ENCODE measurements around the gene TFF2.

TFF2 gene

DNA sequence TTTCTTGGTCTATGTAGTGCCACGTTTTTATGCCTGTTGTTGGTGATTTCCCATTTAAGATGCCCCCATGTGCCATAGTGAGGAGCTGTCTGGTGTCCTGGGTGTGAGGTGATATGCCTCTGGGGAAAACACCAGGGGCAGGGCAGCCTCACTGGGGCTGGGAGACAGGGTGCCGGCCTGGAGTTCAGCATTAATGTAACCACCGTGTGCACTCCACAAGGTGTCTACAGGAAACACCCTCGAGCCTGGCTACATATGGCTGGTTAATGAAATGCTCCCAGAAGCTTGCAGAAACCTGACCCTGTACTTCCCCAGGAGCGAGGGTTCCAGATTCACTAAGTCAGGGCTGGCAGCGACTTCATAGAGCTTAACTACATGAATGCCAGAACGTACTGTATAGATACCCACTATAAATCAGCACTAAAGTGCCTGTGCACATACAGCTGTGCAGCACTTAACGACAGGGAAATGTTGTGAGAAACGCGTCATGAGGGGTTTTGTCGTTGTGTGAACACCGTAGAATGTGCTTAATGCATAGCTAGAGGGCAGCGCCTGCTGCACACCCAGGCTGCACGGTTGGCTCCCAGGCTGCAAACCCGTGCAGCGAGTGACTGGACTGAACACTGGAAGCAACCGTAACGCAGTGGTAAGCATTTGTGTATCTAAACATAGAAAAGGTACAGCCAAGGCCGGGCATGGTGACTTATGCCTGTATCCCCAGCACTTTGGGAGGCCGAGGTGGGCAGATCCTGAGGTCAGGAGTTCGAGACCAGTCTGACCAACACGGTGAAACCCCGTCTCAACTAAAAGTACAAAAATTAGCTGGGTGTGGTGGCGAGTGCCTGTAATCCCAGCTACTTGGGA, 10.4 kb downstream of the TFF2 start:
- Histone ChIP-seq H3K27ac (ENCODE audit: low read length) (no peak overlapping the region), H3K36me3 (ENCODE audit: insufficient read depth, low read depth, low read length) (no peaks in the 10 kb centered on the region), H3K9ac (ENCODE audit: low read depth, low read length) (no peak overlapping the region), H3K4me3 (ENCODE audit: low read length) (no peak overlapping the region), H3K27me3 (ENCODE audit: insufficient read depth, low read length) (no peaks in the 10 kb centered on the region), H3K9me3 (ENCODE audit: insufficient read depth, low read depth, low read length) (no peaks in the 10 kb centered on the region), H3K4me1 (ENCODE audit: insufficient read depth, low read length) (peaks cover 16% of the 10 kb centered on the region; the same call in 1 of the 2 replicates)

DNA sequence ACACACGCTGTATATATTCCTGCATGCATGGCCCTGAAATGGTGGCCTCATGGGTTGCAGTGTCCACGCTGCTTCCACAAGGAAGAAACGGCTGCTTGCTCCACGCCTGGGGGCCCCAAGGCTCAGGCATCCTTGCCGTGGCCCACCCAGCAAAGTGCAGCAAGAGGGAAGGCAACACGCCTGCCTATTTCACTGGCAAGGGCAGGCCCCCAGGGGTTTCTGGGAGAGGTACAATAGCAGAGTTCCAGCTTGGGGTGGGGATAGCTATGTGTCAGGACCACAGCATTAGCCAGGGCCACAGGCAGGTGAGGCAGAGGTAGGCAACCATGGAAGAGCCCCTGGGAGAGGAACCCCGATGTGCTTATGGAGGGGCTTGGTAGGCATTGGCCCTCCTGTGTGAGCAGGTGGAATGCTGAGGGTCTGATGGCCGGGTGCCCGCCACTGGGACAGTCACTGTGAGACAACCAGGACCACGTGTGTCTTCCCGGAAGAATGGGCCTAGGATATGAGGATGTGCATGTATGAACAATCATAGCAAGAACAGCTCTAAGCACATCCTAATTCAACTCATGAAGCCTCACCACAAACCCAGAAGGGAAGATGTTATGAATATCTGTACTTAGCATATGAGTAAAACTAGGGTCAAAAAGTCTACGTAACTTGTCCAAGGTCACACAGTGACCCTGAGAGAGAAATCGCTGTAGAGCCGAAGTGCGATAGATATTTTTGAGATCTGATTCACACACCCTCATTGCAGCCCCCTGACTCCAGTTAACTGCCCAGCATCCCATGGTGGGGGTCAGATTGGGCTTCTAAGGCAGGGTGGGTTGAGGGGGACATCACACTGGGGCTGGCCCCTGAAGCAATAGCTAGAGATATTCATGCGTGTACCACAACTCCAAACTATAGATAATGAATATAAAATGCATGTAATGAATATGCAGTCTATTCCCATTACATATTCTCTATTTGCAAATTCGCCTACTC, 11.8 kb downstream of the TFF2 start:
- Histone ChIP-seq H3K4me3 (ENCODE audit: low read length) (no peak overlapping the region), H3K9ac (ENCODE audit: low read depth, low read length) (no peak overlapping the region), H3K27me3 (ENCODE audit: insufficient read depth, low read length) (no peaks in the 10 kb centered on the region)

DNA sequence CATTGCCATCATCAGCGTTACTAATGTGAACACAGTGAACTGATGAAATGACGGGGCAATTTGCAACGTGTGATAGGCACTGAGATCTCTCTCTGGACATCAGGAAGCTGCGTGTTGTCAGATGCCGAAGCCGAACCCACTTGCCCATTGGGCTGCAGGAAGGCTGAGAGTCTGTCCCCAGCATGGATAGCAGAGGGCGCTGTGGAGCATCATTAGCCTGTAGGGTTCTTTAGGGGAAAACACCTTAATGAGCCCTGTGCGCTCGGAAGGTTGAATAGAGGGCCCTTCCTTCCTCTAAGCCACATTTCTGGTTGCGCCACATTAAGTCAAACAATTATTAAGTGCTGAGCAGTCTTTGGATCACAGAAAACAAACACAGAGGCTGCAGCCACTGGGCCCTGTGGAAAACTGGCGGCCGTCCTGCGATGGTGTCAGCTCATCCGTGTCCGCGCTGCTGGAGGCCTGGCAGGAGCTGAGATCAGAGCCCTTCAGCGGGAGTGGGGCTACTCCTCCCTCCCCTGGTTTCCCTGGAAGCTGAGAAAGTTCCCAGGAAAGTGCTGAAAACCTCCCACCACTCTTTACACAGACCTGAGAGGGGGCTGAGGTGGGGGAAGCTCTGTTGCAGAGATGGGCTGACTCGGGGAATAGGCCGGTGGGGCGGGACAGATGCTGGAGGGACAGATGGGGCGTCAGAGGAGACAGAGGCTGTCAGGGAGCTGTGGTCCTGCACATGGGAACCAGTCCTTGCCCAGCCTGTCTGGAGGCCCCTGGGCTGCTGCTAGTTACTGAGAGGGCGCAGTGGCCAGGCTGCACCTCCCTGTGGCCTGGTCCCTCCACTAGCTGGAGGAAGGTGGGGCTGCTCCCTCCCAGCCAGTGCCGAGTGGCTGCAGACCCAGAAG, 12.7 kb downstream of the TFF2 start:
- H3K27me3 ChIP-seq (ENCODE audit: insufficient read depth, low read length), result no peaks in the 10 kb centered on the region
- no peak overlapping the region for H3K9ac ChIP-seq (ENCODE audit: low read depth, low read length)
- no peak overlapping the region for H3K4me3 ChIP-seq (ENCODE audit: low read length)
- peaks cover 18% of the 10 kb centered on the region; the same call in 1 of the 2 replicates for H3K4me1 ChIP-seq (ENCODE audit: insufficient read depth, low read length)
- no peak overlapping the region for H3K27ac ChIP-seq (ENCODE audit: low read length)
- no peaks in the 10 kb centered on the region for H3K9me3 ChIP-seq (ENCODE audit: insufficient read depth, low read depth, low read length)
- H3K36me3 ChIP-seq (ENCODE audit: insufficient read depth, low read depth, low read length), result no peaks in the 10 kb centered on the region

More for the DNA sequence above, 11.8 kb downstream of the TFF2 start:
- H3K9me3 ChIP-seq (ENCODE audit: insufficient read depth, low read depth, low read length), result no peaks in the 10 kb centered on the region
- no peak overlapping the region for H3K27ac ChIP-seq (ENCODE audit: low read length)
- no peaks in the 10 kb centered on the region for H3K36me3 ChIP-seq (ENCODE audit: insufficient read depth, low read depth, low read length)
- peaks cover 18% of the 10 kb centered on the region; the same call in 1 of the 2 replicates for H3K4me1 ChIP-seq (ENCODE audit: insufficient read depth, low read length)

DNA sequence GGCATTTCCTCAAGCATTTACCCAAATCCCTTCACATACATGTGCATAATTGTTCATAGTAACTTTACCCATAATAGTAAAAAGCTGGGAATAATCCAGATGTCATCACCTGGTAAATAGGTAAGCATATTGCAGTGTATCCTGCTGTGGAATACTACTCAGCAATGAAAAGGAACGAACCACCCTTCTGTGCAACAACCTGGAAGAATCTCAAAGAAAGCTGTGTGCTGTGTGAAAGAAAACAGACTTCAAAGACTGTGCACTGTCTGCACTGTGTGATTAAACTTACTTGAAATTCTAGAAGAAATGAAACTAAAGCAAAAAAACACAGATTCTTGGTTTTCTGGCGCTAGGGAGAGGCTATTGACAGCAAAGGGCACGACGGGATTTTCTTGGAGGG, 13.5 kb downstream of the TFF2 start:
- H3K27me3 ChIP-seq (ENCODE audit: insufficient read depth, low read length), result no peaks in the 10 kb centered on the region
- H3K9ac ChIP-seq (ENCODE audit: low read depth, low read length), result no peak overlapping the region
- H3K27ac ChIP-seq (ENCODE audit: low read length), result no peak overlapping the region

DNA sequence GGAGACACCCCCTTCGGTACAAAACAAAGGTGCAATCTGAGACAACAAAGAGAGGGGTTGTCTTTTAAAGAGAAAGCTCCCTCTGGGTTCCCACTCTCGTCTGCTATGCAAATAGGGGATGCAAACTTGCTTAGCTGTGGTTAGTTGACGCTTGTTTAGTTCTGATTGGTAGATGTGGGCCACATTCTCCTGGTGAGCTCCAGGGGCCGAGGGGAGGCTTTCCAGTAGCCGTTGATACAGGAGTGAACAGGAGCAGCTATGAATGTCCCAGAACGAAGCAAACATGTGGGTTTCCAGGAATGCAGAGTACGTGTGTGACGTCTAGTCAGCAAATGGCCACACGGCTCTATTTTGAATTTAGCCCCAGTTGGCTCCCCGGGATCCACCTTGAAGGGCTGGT, 14.7 kb downstream of the TFF2 start:
- Histone ChIP-seq H3K4me1 (ENCODE audit: insufficient read depth, low read length) (peaks cover 18% of the 10 kb centered on the region; the same call in 1 of the 2 replicates), H3K36me3 (ENCODE audit: insufficient read depth, low read depth, low read length) (no peaks in the 10 kb centered on the region), H3K9me3 (ENCODE audit: insufficient read depth, low read depth, low read length) (no peaks in the 10 kb centered on the region; the same call in 1 of the 2 replicates), H3K27ac (ENCODE audit: low read length) (no peak overlapping the region), H3K4me3 (ENCODE audit: low read length) (peak overlapping the region; percentile 46; the same call in 1 of the 2 replicates), H3K27me3 (ENCODE audit: insufficient read depth, low read length) (no peaks in the 10 kb centered on the region), H3K9ac (ENCODE audit: low read depth, low read length) (peak overlapping the region; percentile 61; the same call in 1 of the 2 replicates)

More for the DNA sequence above, 13.5 kb downstream of the TFF2 start:
- Histone ChIP-seq H3K36me3 (ENCODE audit: insufficient read depth, low read depth, low read length) (no peaks in the 10 kb centered on the region), H3K4me3 (ENCODE audit: low read length) (no peak overlapping the region), H3K4me1 (ENCODE audit: insufficient read depth, low read length) (peaks cover 18% of the 10 kb centered on the region; the same call in 1 of the 2 replicates), H3K9me3 (ENCODE audit: insufficient read depth, low read depth, low read length) (no peaks in the 10 kb centered on the region)

DNA sequence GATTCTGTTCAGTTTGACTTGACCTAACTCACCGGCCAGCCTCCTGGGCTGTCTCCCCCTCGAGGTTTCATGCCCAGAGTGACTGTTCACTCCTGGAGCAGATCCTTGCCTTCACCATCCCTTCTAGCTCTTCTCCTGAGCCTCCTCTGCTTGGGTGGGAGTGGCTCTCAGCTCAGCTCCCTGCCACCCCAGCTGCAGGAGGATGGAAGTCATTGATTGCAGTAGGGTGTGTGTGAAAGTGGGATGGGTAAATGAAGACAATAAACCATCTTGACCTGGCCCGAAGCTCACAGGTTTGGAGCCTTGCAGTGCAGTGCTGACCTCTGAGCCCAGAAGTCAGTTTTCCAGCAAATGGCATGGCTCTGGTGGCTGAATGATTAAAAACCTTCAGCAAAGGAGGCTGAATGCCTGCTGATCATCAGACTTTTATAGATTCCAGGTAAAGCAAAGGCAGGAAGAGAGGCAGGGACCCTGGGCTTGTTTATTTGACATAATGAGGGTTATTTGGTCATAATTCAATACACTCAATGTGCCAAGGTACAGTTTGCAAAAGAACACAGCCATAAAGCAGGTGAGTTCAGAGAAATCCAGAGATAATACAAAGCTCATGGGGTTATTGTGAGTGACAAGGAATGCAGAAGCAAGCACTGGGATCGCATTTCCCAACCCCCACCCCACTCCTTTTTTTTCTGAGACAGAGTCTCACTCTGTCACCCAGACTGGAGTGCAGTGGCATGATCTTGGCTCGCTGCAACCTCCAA, 18.1 kb downstream of the TFF2 start:
- Histone ChIP-seq H3K4me3 (ENCODE audit: low read length) (no peak overlapping the region), H3K4me1 (ENCODE audit: insufficient read depth, low read length) (peaks cover 21% of the 10 kb centered on the region; the same call in 1 of the 2 replicates), H3K27me3 (ENCODE audit: insufficient read depth, low read length) (no peaks in the 10 kb centered on the region), H3K9me3 (ENCODE audit: insufficient read depth, low read depth, low read length) (peaks cover 11% of the 10 kb centered on the region; the same call in 1 of the 2 replicates), H3K9ac (ENCODE audit: low read depth, low read length) (no peak overlapping the region), H3K36me3 (ENCODE audit: insufficient read depth, low read depth, low read length) (no peaks in the 10 kb centered on the region), H3K27ac (ENCODE audit: low read length) (no peak overlapping the region)

DNA sequence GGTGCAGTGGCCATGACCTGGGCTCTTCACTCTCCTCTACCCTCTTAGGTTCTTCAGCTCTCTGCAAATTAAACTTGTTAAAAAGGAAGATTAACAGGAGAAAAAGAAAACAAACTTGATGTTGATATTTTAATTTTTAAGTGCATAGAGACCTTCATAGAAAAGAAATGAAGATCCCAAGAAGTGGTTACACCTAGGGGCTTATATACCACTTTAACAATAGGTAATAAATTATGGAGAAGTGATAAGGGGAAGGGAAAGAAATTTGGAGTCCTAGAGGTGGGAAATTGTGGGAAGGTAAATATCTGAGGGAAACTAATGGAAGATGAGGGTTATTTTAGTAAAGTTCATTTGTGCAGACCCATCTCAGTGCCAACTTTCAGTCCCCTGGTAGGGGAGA, 19.1 kb downstream of the TFF2 start:
- no peak overlapping the region for H3K27ac ChIP-seq (ENCODE audit: low read length)
- H3K9me3 ChIP-seq (ENCODE audit: insufficient read depth, low read depth, low read length), result peaks cover 11% of the 10 kb centered on the region; the same call in 1 of the 2 replicates
- H3K4me3 ChIP-seq (ENCODE audit: low read length), result no peak overlapping the region
- H3K4me1 ChIP-seq (ENCODE audit: insufficient read depth, low read length), result peaks cover 18% of the 10 kb centered on the region; the same call in 1 of the 2 replicates
- H3K27me3 ChIP-seq (ENCODE audit: insufficient read depth, low read length), result no peaks in the 10 kb centered on the region
- no peaks in the 10 kb centered on the region for H3K36me3 ChIP-seq (ENCODE audit: insufficient read depth, low read depth, low read length)
- no peak overlapping the region for H3K9ac ChIP-seq (ENCODE audit: low read depth, low read length)

DNA sequence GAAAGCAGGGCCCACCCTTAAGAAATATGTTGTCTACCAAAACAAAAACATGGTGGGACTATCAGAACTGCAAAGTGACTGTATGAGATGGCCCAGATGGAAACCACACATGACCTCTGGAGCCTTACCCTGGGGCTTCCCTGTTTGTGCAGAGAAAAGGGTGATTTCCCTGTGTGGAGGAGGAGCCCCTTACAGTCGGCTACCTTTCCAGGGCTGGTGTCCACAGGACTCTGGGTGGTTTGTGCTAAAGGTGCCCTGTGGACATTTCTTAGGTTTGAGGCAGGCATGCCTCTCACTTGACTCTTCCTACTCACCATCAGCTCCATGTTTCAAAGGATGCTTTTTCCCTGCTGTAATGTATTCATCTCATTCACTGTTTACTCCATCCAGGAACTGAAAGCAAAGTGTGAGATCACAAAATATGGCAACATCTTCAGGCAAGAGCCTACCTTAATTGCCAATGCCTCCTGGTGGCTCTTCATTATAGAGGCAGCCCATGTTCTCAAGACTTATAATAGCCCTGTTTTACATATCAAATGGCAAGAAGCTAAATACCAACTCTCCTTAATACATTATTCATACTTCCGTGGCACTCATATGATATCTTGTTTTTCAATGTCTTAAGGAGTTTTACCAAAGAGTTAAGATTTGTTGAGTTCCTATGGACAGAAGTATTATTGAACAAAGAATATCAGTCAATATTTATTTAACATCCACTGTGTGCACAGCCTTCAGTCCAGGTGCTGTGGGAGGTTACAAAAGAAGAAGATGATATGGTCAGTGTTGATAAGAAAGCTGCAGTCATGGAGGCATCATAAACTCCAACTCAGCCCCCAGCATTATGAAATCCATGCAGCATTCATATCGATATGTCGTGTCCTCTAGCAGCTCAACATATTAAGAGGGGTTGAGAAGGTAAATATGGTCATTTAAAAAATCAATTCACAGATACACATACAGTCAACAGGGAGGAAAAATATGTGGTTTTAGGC, 20.1 kb downstream of the TFF2 start:
- no peak overlapping the region for H3K27ac ChIP-seq (ENCODE audit: low read length)
- H3K9me3 ChIP-seq (ENCODE audit: insufficient read depth, low read depth, low read length), result peaks cover 11% of the 10 kb centered on the region; the same call in 1 of the 2 replicates
- H3K4me3 ChIP-seq (ENCODE audit: low read length), result no peak overlapping the region
- peaks cover 11% of the 10 kb centered on the region; the same call in 1 of the 2 replicates for H3K4me1 ChIP-seq (ENCODE audit: insufficient read depth, low read length)
- H3K9ac ChIP-seq (ENCODE audit: low read depth, low read length), result no peak overlapping the region
- no peaks in the 10 kb centered on the region for H3K27me3 ChIP-seq (ENCODE audit: insufficient read depth, low read length)
- H3K36me3 ChIP-seq (ENCODE audit: insufficient read depth, low read depth, low read length), result no peaks in the 10 kb centered on the region

DNA sequence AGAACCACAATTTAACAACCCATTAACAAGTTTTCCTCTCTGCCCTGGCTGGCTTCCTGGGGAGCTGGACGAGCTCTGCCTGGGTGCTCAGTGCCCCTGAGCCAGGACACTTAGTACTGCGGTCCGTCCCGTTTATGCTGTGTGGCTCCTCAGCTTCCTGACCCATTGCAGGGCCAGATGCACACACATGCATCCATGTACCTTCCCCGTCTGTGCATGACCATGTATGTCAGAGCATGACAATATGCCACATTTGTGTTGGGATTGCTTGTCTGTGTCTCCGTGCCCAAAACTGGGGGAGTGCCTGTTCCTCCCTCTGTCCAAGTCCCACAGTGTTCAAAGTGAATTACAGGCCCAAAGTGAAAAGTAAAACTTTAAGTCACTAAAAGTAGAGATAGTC, 25.9 kb downstream of the TFF2 start:
- Histone ChIP-seq H3K9ac (ENCODE audit: low read depth, low read length) (no peak overlapping the region), H3K4me1 (ENCODE audit: insufficient read depth, low read length) (no peaks in the 10 kb centered on the region), H3K9me3 (ENCODE audit: insufficient read depth, low read depth, low read length) (peaks cover 7% of the 10 kb centered on the region; the same call in 1 of the 2 replicates), H3K27ac (ENCODE audit: low read length) (no peak overlapping the region), H3K27me3 (ENCODE audit: insufficient read depth, low read length) (no peaks in the 10 kb centered on the region), H3K4me3 (ENCODE audit: low read length) (no peak overlapping the region), H3K36me3 (ENCODE audit: insufficient read depth, low read depth, low read length) (no peaks in the 10 kb centered on the region)

All from iPS-20b (cell line).